Fibroblast of skin of left quadriceps (primary cell): Measurements from ENCODE around the gene MINDY4.

Source experiments
- DNase-seq, 2 experiments: peaks; one replicate each; pipeline ENCODE4 v3.0.0-alpha.2; 2013; ENCODE audit warnings: low read depth in 2 of 2

MINDY4 gene

DNA sequence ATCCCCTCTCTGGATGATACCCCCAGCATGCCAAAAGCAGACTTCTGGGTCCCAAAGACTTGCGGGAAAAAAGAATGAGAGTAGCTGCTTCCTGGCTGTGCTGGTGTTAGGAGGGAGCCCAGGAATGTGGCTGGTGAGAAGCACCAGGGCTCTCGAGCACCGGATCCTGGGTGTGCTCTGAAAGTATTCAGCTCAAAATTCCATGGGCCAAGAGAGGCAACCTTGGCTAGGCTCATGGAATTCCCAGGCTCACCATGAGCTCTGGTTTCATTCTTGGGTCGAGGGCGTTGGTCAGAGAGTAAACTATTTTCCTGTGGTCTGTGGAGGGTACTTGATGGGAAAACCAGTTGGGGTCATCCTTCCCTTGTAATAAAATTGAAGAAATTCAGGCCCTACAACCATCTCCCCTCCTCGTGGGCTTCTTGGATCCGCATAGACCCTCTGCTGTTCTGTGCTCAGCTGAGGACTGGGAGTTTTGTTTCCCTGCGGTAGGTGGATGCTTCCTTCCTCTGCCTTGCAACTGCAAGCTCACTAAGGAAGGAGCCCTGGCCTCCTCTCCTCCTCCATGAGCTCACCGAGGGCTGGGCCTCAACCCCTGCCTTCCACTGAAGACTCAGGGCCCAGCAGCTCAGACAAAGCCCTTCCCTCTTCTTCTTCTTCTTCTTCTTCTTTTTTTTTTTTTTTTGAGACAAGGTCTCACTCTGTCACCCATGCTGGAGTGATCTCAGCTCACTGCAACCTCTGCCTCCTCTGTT, 106.0 kb downstream of the MINDY4 start:
- DNase-seq: no peak

DNA sequence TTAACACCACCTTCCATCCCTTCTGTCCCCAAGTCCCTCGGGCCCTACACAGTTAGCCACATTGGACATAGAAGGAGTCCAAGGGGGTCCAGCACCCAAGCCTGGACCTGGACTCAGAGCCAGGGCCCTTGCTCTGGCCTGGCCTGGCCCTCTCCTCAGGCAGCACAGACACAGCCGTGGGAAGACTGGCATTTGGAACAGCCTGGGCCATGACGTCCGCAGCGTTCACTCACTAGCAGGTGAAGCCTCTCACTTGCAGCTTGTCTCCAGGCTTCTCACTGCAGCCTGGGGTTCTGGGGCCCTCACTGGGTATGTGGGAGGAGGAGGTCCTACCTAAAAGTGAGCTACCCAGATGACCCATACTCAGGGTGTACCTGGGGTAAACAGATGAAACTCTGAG, 106.8 kb downstream of the MINDY4 start:
- DNase-seq: no peak

DNA sequence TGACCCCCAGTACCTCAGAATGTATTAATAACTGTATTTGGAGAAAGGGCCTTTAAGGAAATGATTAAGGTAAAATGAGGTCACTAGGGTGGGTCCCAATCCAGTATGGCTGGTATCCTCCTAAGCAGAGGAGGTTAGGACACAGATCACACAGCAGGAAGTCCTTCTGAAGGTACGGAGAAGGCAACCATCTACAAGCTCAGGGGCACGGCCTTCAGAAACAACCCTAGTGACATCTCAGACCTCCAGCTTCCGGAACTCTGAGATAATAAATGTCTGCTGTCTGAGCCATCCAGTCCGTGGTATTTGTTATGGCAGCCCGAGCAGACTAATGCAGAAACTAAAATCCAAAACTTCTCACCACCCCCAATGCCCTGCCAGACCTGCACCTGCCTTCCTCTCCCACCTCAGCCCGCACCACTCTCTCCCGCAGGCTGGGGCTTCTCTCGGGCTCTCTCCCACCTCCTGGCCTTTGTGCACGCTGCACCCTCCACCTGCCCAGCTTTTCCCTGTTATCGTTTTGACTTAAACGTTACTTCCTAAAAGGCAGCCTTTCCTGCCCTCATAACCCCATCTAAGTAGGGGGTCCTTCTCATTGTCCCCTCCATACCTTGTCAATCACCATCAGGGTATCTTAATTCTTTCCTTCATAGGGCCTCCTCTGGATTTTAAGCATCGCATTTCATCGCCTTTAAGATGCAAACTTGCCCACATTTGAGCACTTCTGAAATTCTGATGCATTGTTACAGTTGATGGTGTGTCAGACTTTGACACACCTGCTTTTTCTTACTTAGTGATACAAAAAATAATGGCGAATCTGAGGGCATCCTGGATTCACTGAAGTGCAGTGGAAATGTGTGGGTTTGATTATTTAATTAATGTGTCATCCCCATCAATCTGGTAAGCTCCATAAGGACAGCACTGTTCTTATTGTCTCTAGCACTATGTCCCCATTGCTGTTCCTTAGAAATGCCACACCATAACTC, 108.2 kb downstream of the MINDY4 start:
- DNase-seq: no peak

DNA sequence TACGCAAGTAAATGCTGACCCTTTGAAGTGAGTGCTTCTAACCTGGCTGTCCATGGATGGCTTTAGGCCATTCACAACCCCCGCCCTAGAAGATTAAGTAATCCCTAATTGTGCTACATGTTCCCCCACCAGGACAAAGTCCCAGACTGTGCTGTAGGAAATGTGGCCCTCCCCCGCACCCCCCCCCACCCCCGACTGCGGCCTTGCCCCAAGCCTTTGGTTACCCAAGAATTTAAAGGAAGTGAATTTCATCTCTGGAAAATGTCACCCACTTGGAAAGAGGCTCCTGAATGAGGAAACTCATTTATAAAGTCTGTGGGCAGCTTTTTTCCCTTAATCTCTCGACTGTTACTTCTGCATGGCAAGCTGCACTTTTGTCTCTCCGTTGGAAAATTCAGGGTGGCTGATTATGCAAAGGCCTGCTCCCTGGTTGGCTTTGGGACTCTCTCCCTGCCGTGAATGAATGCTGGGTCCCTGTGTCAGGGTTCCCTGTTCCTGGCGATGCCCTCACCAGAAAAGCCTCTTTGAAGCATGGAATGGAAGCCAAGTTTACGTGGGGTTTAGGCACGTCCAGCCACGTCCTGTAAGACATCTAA, 109.0 kb downstream of the MINDY4 start:
- DNase-seq: no peak

DNA sequence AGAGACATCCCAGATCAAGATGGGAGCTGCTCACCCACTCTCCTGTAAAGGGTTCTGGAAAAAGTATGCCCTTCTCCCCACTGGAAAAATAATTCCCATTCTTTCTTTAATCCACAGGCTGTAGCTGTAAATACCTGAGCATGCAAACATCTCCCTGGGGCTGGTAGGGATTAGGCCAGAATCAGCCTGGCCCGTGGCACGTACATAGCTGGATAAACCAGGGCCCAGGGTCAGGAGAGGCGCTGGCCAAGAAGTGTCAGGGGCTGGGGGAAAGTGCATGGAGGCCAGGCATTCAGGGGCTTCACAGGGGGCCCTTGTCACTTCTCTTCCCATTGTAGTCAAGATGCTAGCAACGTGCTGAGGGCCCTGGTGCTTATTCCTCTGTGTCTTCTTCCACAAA, 109.7 kb downstream of the MINDY4 start:
- DNase-seq: no peak

DNA sequence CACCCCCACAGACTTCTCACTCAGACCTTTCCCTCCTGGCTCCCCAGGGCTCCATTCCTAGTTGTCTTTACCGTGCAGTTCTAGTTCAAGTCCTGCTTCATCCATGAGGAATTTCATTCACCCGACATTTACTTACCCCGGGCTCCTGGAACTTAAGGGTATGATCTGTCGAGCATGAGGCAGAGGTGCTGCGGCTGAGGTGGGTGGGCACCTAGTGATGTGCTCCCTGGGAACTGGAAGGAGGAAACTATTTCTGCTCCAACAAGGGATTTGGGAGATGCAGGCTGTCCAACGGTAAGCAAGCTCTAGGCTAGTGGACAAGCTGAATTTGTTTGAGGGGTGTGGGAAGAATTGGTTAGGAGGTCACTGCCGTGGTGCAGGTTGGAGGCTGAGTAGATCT, 110.2 kb downstream of the MINDY4 start:
- no peak for DNase-seq

GRCh38 chr7:30884881-30885280, 113.7 kb downstream of the MINDY4 start:
- no peak for DNase-seq

GRCh38 chr7:30886608-30887011, 115.4 kb downstream of the MINDY4 start:
- peak; percentile 60 to 62 for DNase-seq

DNA sequence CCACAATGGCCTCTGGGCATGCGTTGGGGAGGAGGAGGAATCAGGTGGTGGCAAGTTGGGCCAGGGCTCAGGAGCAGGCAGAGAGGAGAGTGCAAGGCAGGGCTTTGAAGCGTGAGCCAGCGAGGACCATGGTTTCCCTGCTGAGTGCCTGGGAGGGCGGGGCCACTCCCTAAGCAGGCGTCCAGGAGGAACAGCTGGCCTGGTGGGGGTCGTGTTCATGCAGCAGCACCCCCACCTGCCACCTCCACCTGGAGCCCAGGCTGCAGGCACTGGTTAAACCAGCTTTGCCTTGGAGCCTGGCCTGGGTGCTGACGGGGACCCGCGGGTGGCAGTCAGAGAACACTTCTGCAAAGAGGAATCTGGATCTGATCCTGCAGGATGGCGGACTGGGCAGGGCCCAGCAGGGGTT, 116.3 kb downstream of the MINDY4 start:
- DNase-seq: no peak

- DNase-seq: peak; percentile 86 to 90
Measured at GRCh38 chr7:30888747-30889146, 117.5 kb downstream of the MINDY4 start.

DNA sequence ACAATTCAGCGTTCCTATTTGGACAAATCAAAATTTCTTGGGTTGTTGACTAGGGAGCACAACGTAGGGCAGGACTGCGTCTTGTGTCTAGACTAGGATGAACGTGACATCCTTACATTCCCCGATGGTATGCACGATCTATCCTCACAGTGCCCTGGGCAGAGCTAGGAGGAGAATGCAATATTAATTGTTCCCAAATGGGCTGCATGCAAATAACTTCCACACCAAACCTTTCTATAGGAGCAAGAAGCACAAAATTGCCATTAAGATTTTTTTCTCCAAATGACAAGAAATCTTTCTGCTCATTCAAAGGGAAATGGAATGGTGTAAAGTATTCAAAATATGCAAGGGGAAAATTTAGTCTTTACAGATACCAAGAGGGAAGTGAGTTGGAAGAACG, 119.0 kb downstream of the MINDY4 start:
- peak in 1 of 2 experiments; percentile 6 for DNase-seq

- no peak for DNase-seq
Measured at GRCh38 chr7:30893357-30893756, 122.1 kb downstream of the MINDY4 start.

DNA sequence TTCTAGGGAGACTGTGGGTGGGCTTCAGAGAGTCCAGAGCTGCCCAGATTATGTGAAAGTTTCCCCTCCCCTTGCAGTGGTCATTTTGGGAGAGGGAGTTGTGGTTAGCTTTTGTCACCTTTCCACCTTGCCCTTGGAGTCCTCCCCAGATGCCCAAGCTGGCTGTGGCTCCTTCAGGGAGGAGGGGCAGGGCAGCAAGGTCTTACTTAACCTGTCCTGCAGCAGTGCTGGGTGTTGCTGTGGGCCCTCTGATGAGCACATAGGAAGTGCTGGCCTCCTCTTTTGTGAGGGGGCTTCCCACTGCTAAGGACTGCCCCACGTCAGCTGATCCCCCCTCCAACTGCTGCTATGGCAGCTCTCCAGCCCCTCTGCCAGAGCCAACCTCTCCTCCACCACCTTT, 122.8 kb downstream of the MINDY4 start:
- DNase-seq: no peak

DNA sequence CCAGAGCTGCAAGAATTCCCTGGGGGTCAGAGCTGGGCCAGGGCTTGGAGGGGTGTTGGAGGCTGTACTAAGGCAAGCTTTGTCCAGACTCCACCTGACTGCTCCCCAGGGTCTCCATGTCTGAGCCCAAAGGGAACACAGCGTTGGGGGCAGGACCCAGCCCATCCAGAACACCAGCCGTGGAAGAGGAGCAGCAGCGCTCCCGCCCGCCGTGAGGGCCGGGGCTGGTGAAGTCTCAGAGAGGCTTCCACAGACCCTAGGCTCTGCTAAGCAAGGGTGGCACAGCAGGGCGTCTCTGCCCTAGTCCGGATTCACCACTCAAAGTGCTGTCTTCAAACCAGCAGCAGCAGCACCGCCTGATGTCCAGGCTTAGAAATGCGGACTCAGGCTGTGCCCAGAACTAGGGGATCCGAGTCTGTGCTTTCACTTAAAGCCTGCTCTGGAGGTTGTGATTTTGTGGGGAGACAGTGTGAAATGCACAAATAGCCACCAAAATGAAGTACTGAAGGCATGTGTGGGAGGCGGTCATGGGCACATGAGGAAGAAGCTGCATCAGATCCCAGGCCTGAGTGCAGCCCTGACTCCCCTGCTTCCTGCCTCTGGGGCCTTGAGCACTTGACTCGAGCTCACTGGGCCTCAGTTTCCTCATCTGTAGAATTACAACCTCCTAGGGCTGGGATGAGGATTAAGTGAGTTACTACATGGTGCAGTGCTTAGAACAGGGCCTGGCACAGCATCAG, 123.8 kb downstream of the MINDY4 start:
- no peak for DNase-seq

DNA sequence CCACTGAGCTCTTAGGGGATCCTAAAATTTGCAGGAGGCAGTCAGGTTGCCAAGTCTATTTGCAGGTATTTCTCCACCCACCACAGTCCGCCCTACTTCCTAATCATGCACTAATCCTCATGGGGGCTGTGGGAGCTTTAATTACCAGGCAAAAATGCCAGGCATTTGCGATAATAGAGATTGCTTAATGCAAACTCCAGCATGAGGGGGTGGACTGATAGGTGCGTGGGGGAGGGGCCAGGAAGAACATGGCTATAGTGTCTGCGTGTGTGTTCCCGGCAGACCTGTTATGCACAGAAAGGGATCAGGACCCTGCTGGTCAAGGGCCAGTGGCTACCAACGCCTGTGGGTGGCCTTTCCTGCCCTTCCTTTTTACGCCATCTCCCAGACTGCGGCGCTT, 124.8 kb downstream of the MINDY4 start:
- peak in 1 of 2 experiments; percentile 33 for DNase-seq

DNA sequence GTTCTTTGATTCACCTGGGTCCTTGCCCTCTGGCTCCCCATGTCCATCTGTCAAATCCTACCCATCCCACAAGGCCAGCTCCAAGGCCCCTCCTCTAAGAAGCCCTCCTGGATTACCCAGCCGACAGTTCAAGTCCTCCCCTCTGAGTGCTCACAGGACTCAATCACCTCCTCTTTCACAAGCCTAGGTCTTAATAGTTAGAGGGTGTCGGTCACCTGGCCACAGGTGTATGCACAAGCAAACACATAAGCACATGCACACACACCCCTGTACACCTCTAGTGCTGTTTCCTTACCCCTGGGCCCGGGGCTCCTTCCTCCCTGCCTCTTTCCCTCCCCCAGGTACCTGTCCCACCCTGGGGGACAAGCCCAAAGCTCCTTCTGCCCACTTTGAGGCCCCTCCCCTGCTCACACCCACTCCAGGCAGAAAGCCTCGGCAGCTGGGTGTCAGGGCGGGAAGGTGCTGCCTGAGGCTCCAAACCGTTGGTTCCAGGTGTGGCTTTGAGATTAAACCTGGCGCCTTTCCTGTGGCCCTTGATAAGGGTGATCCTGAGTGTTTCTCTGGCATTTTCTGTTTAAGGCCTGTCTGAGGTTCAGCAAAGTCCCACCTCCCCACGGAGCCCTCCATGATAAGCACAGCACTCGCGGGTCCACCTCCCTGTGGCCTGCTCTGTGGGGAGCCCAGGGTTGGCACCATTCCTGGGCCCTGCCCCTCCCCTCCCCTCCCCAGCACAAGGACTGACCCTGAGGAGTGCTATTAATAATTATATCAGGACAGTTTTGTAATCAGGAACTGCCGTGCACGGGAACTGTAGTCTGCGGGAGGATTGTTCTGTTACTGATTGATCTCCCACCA, 125.8 kb downstream of the MINDY4 start:
- no peak for DNase-seq

DNA sequence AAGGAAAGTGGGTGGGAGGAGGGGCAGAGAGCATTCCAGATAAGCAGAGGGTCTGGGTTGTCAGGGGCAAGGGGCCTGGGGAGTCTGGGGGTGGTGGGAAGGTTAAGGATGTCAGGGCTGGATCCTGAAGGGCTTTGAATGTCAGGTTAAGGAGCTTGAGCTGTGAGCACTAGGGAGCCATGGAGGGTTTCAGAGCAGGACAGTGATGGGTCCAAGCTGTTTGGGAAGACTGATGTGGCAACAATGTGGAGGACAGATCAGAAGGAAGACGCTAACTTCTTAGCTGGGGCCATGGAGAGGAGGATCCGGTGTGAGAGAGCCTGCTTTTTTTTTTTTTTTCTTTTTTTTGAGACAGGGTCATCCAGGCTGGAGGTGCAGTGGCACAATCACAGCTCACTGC, 126.6 kb downstream of the MINDY4 start:
- DNase-seq: no peak

GRCh38 chr7:30898411-30898810, 127.2 kb downstream of the MINDY4 start:
- DNase-seq: no peak

GRCh38 chr7:30899066-30899465, 127.8 kb downstream of the MINDY4 start:
- no peak for DNase-seq

DNA sequence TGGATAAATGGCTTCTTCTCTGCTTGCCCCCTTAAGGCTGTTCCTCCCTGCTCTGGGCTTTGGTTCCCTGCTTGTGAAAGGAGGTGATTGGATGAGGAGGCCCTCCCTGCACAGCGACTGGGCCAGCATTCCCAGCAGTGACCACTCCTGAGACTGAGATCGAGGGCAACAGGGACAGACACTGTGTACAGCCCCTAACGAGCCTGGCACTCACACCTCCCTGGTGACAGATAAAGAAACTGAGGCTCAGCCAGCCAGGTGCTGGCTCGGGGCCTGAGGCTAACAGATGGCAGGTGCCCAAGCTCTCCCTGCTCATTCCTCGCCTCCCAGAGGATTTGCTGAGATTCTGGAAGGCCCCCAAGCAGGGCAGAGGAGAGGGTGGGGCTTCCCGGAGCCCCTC, 128.4 kb downstream of the MINDY4 start:
- no peak for DNase-seq

DNA sequence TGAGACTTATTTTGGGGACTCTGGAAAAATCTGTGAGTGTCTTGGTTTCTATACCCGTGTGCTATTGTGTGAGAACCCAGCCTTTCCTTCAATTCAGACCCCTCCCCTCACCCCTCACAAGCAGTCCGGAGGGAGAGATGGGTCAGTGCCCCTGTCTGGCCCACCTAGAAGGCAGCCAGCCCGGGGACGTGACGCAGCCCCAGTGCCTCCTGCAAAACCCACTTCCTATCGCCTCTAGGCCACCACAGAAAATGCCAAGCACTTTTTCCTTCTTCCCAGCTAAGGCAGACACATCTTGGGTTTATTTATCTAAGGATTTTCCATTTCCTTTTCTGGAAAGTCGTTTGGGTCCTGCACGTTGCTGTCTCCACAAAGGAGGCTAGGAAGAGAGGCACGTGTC, 128.8 kb downstream of the MINDY4 start:
- DNase-seq: no peak
